K562 (cell line): ENCODE data around the gene MDFIC.

Source experiments
- LARP7 ChIP-seq: fragments of 450-650 bp; IDR thresholded peaks from 2 replicates; pipeline ENCODE4 v1.6.1; 2016
- POLR2A ChIP-seq: fragments of 450-650 bp; conservative IDR thresholded peaks from 2 replicates; pipeline ENCODE4 v1.6.1; 2016
- SREBF1 ChIP-seq: fragments of 150-350 bp; IDR thresholded peaks from 2 replicates; pipeline ENCODE4 v1.6.1; 2014; ENCODE audit warnings: antibody characterized with exemption, low read depth, low read length, borderline replicate concordance
- TF ChIP-seq, protein P1 (sequence below): fragments of 450-650 bp; IDR thresholded peaks from 2 replicates; pipeline ENCODE4 v1.6.1; 2016; ENCODE audit warnings: low read depth

DNA sequence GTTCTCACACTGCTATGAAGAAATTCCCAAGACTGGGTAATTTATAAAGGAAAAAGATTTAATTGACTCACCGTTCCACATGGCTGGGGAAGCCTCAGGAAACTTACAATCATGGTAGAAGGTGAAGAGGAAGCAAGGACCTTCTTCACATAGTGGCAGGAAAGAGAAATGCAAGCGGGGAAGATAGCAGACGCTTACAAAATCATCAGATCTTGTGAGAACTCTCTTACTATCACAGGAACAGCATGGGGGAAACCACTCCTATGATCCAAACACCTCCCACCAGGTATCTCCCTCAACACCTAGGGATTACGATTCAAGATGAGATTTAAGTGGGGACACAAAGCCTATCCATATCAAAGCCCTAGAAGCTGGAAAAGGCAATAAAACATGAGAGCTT lies 130.8 kb downstream of the MDFIC start:
- TF ChIP-seq, protein P1, sequence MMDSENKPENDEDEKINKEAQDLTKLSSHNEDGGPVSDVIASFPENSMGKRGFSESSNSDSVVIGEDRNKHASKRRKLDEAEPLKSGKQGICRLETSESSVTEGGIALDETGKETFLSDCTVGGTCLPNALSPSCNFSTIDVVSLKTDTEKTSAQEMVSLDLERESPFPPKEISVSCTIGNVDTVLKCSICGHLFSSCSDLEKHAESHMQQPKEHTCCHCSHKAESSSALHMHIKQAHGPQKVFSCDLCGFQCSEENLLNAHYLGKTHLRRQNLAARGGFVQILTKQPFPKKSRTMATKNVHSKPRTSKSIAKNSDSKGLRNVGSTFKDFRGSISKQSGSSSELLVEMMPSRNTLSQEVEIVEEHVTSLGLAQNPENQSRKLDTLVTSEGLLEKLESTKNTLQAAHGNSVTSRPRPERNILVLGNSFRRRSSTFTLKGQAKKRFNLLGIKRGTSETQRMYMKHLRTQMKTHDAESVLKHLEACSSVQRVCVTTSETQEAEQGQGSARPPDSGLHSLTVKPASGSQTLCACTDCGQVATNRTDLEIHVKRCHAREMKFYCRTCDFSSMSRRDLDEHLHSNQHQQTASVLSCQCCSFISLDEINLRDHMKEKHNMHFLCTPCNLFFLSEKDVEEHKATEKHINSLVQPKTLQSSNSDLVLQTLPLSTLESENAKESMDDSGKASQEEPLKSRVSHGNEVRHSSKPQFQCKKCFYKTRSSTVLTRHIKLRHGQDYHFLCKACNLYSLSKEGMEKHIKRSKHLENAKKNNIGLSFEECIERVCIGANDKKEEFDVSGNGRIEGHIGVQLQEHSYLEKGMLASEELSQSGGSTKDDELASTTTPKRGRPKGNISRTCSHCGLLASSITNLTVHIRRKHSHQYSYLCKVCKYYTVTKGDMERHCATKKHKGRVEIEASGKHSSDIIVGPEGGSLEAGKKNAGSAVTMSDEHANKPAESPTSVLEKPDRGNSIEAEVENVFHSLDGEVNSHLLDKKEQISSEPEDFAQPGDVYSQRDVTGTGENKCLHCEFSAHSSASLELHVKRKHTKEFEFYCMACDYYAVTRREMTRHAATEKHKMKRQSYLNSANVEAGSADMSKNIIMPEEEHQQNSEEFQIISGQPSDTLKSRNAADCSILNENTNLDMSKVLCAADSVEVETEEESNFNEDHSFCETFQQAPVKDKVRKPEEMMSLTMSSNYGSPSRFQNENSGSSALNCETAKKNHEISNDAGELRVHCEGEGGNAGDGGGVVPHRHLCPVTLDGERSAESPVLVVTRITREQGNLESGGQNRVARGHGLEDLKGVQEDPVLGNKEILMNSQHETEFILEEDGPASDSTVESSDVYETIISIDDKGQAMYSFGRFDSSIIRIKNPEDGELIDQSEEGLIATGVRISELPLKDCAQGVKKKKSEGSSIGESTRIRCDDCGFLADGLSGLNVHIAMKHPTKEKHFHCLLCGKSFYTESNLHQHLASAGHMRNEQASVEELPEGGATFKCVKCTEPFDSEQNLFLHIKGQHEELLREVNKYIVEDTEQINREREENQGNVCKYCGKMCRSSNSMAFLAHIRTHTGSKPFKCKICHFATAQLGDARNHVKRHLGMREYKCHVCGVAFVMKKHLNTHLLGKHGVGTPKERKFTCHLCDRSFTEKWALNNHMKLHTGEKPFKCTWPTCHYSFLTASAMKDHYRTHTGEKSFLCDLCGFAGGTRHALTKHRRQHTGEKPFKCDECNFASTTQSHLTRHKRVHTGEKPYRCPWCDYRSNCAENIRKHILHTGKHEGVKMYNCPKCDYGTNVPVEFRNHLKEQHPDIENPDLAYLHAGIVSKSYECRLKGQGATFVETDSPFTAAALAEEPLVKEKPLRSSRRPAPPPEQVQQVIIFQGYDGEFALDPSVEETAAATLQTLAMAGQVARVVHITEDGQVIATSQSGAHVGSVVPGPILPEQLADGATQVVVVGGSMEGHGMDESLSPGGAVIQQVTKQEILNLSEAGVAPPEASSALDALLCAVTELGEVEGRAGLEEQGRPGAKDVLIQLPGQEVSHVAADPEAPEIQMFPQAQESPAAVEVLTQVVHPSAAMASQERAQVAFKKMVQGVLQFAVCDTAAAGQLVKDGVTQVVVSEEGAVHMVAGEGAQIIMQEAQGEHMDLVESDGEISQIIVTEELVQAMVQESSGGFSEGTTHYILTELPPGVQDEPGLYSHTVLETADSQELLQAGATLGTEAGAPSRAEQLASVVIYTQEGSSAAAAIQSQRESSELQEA: no peak
- TF ChIP-seq POLR2A (no peak), LARP7 (no peak), SREBF1 (no peak)
